Measurements from ENCODE around the gene EZR.

- TF ChIP-seq POLR2A (IDR thresholded peaks at IDR 0.05) (no peak), CTCF (IDR thresholded peaks at IDR 0.05) (no peak)
Observed at GRCh38 chr6:158801655-158802294, 17.4 kb downstream of the EZR start.
